IPS-15b (cell line): ENCODE data around the gene RABGGTA.
A peak's percentile ranks its signal among the peaks of the same experiment; 100 is the strongest.

Experiments used
- H3K27me3 ChIP-seq: one replicate; pipeline ENCODE4 v1.6.1; 2013; ENCODE audit warnings: low read length; ENCODE audit not compliant: control insufficient read depth, insufficient read depth
- H3K36me3 ChIP-seq: one replicate; pipeline ENCODE4 v1.6.1; 2013; ENCODE audit warnings: low read length; ENCODE audit not compliant: control insufficient read depth, insufficient read depth
- H3K4me1 ChIP-seq: one replicate; pipeline ENCODE4 v1.6.1; 2013; ENCODE audit warnings: mild to moderate bottlenecking, low read length; ENCODE audit not compliant: control insufficient read depth, insufficient read depth
- H3K4me3 ChIP-seq: one replicate; pipeline ENCODE4 v1.5.1; 2013; ENCODE audit warnings: low read depth, low read length
- H3K9ac ChIP-seq: one replicate; pipeline ENCODE4 v1.6.1; 2013; ENCODE audit warnings: low read depth, mild to moderate bottlenecking, low read length
- H3K9me3 ChIP-seq: one replicate; pipeline ENCODE4 v1.6.1; 2013; ENCODE audit warnings: mild to moderate bottlenecking, low read length; ENCODE audit not compliant: control insufficient read depth, insufficient read depth

RABGGTA gene, protein sequence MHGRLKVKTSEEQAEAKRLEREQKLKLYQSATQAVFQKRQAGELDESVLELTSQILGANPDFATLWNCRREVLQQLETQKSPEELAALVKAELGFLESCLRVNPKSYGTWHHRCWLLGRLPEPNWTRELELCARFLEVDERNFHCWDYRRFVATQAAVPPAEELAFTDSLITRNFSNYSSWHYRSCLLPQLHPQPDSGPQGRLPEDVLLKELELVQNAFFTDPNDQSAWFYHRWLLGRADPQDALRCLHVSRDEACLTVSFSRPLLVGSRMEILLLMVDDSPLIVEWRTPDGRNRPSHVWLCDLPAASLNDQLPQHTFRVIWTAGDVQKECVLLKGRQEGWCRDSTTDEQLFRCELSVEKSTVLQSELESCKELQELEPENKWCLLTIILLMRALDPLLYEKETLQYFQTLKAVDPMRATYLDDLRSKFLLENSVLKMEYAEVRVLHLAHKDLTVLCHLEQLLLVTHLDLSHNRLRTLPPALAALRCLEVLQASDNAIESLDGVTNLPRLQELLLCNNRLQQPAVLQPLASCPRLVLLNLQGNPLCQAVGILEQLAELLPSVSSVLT

DNA sequence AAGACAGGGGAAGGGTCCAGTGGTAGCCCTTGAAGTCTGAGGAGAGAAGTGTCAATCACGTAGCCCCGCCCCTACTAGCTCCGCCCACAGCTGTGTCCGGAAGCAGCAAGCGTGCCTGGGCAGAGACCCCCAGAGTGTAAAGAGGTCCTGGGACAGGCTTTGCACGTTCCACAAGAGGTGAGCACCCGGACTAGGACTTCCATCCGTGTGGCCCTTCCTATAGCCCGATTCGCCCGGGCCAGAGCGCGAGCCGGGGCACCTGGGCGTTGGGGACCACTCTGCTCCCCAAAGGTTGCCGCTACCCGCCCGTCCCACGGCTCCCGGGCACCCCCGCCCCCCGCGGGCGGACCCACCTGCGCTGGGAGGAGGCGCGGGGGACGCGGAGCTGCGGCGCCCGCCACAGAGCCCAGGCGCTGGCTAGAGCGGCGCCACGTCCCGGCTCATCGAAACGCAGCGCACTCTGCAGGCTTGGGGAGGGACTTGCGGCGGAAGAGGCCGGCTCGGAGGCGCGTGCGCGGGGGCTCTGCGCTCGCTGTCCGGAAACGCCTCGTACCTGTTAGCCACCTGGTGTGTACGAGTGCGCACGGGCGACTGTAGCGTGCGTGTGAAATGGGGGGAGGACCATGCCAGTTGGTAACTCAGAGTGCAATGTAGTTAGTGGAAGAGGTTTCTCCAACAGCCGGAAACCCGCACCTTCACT is at the start of gene RABGGTA:
RABGGTA (minus strand) TSS at position 464 of the 700 bp plus-strand sequence. CDS start 482 bp downstream, outside the sequence.
- H3K4me1 ChIP-seq, result peaks cover 3% of the 10 kb centered on the region
- no peaks in the 10 kb centered on the region for H3K27me3 ChIP-seq
- peaks cover 12% of the 10 kb centered on the region for H3K36me3 ChIP-seq
- H3K9me3 ChIP-seq, result no peaks in the 10 kb centered on the region
- H3K4me3 ChIP-seq, result peak within 1 kb of the TSS; percentile 73
- H3K9ac ChIP-seq, result peak within 1 kb of the TSS; percentile 90

GRCh38 chr14:24317141-24317928 is 45.9 kb upstream of the RABGGTA start:
- Histone ChIP-seq H3K9ac (no peak overlapping the region), H3K9me3 (no peaks in the 10 kb centered on the region), H3K27me3 (peaks cover 28% of the 10 kb centered on the region), H3K4me1 (no peaks in the 10 kb centered on the region), H3K36me3 (peaks cover 2% of the 10 kb centered on the region), H3K4me3 (no peak overlapping the region)

- H3K27me3 ChIP-seq, result peaks cover 28% of the 10 kb centered on the region
- H3K4me1 ChIP-seq, result no peaks in the 10 kb centered on the region
- no peak overlapping the region for H3K4me3 ChIP-seq
- H3K9me3 ChIP-seq, result no peaks in the 10 kb centered on the region
- no peak overlapping the region for H3K9ac ChIP-seq
- H3K36me3 ChIP-seq, result peaks cover 2% of the 10 kb centered on the region
Measured at GRCh38 chr14:24316597-24316950, 45.2 kb upstream of the RABGGTA start.

DNA sequence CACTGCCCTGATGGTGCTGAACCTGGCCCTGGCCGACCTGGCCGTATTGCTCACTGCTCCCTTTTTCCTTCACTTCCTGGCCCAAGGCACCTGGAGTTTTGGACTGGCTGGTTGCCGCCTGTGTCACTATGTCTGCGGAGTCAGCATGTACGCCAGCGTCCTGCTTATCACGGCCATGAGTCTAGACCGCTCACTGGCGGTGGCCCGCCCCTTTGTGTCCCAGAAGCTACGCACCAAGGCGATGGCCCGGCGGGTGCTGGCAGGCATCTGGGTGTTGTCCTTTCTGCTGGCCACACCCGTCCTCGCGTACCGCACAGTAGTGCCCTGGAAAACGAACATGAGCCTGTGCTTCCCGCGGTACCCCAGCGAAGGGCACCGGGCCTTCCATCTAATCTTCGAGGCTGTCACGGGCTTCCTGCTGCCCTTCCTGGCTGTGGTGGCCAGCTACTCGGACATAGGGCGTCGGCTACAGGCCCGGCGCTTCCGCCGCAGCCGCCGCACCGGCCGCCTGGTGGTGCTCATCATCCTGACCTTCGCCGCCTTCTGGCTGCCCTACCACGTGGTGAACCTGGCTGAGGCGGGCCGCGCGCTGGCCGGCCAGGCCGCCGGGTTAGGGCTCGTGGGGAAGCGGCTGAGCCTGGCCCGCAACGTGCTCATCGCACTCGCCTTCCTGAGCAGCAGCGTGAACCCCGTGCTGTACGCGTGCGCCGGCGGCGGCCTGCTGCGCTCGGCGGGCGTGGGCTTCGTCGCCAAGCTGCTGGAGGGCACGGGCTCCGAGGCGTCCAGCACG is 44.6 kb upstream of the RABGGTA start:
- no peaks in the 10 kb centered on the region for H3K4me1 ChIP-seq
- H3K9ac ChIP-seq, result no peak overlapping the region
- H3K36me3 ChIP-seq, result peaks cover 2% of the 10 kb centered on the region
- H3K9me3 ChIP-seq, result no peaks in the 10 kb centered on the region
- no peak overlapping the region for H3K4me3 ChIP-seq
- peaks cover 28% of the 10 kb centered on the region for H3K27me3 ChIP-seq

DNA sequence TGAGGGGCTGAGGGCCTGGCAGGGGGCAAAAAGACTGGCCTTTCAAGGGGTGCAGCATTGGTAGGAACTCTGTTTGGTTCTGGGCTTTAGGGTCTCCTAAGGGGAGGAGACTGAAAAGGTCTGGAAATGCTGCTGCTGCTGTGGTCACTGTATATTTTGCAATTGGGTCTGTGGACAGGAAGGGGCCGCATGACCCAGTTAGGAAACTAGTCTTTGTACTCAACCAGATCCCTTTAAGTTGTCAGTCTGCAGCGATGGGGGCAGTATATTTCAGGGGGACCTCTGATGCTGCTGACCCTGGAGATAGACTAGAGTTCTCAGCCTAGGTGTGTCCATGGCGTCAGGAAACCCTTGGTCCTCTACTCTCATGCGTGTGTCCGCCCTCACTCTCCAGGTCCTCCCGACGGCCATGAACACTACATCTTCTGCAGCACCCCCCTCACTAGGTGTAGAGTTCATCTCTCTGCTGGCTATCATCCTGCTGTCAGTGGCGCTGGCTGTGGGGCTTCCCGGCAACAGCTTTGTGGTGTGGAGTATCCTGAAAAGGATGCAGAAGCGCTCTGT is 43.9 kb upstream of the RABGGTA start:
- no peak overlapping the region for H3K4me3 ChIP-seq
- H3K4me1 ChIP-seq, result no peaks in the 10 kb centered on the region
- H3K9me3 ChIP-seq, result no peaks in the 10 kb centered on the region
- H3K9ac ChIP-seq, result no peak overlapping the region
- H3K36me3 ChIP-seq, result peaks cover 8% of the 10 kb centered on the region
- peaks cover 28% of the 10 kb centered on the region for H3K27me3 ChIP-seq

DNA sequence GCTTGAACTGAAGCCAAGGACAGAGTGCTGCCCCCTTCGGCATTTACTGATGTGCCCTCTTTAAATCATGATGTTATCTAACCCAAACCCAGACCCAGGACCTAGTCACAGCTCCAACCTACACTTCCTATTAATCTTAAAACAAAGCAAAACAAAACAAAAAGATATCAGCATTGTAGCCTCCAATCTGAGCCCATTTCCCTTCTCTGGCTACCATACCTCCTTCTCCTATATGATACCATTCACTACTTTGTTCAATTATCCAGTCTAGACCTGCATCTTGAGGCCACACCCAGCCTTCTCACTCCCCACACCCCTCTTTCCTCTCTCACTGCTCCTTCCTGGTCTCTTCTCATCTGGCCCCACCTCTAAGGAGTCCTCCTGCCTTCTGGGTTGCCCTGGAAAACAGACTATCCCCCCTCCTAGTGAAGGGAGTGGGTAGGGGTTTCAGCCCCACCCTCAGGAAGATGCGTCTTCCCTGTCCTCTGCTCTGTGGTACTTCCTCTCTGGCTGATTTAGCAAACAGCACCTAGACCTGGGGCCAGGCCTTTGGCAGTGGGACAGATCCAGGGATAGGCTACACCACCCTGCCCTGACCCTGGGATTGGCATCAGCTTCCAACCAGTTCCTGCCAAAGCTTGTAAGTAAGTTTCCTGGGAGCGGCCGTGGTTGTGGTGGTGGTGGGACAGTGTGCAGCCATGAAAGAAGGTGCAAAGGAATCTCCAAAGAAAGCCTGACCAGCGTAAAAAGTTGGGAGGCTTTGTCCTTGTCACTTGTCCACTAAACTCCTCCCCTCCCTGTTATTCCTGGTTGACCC is 43.2 kb upstream of the RABGGTA start:
- Histone ChIP-seq H3K4me1 (no peaks in the 10 kb centered on the region), H3K27me3 (peaks cover 25% of the 10 kb centered on the region), H3K36me3 (peaks cover 10% of the 10 kb centered on the region), H3K4me3 (no peak overlapping the region), H3K9ac (no peak overlapping the region), H3K9me3 (no peaks in the 10 kb centered on the region)

- Histone ChIP-seq H3K4me1 (no peaks in the 10 kb centered on the region), H3K27me3 (peaks cover 21% of the 10 kb centered on the region), H3K4me3 (no peak overlapping the region), H3K9ac (no peak overlapping the region), H3K36me3 (peaks cover 10% of the 10 kb centered on the region), H3K9me3 (no peaks in the 10 kb centered on the region)
Measured at GRCh38 chr14:24313913-24314312, 42.5 kb upstream of the RABGGTA start.

DNA sequence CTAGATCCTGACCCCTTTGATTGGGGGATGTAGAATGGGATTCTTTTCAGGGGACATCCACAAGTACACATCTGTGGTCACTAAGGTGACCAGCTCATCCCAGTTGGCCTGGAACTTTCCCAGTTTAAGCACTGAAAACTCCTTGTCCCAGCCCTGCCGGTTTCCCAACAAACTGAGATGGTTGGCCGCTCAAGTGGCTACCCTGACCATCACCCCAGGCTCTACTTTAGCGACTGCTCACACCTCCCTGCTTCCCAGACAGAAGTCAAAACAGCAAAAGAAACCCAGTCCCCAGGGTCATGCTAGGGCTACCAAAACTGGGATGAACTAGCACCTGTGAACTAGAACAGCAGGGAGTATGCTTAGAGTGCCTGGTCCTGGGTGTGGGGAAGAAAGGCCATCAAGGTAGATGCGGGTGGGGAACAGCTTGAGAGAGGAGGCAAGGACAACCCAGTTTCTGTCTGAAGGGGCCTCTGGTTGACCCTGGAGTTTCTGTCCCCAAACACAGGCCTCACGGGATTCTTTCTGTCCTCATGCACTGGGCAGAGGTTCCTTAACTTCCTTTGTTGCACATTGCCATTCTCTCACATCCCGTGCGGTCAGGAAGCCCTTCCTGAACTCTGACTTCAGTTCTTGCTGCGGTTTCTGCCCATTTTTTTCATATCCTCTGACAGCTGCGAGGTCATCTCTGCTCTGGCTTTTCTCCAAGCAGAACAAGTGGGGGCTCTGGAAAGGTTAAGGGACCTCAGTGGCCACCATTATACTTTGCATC is 41.5 kb upstream of the RABGGTA start:
- H3K27me3 ChIP-seq, result peaks cover 12% of the 10 kb centered on the region
- no peaks in the 10 kb centered on the region for H3K4me1 ChIP-seq
- H3K4me3 ChIP-seq, result no peak overlapping the region
- no peak overlapping the region for H3K9ac ChIP-seq
- peaks cover 8% of the 10 kb centered on the region for H3K36me3 ChIP-seq
- no peaks in the 10 kb centered on the region for H3K9me3 ChIP-seq

DNA sequence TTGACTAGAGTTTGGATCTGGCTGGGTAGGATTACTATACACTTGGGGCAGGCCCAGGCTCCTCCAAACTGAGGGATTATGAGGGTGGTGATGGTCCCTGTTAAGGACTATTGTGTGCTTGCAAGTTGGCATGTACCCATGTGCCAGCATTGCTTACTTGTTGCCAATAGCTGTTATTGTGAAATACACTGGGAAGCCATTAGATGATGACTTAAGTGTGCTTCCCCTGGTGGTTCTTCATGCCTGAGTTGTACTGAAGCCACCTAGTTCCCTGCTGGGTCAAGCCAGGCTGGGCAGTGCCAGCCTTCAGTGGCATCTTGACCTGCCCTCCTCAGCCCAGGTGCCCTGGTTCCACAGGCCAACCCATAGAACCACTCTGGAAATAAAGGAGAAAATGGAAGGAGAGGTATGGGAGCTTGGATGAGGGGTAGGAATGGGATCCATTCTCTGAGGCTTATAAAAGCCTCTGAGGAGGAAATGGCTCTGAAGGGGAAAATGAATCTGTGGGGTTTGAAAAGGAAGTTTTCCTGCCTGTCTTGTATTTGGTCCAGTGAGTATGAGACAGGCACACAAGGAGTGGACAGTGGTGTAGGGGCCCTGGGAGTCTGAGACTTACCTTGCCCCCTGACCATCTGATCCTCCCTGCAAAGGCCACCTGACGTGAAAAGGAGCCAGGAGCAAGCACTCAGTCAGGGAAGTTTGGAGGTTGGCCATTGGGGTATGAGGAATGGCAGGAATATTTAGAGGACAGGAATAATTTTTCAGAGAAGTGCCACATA is 40.6 kb upstream of the RABGGTA start:
- peaks cover 7% of the 10 kb centered on the region for H3K36me3 ChIP-seq
- no peaks in the 10 kb centered on the region for H3K4me1 ChIP-seq
- H3K9me3 ChIP-seq, result no peaks in the 10 kb centered on the region
- peaks cover 3% of the 10 kb centered on the region for H3K27me3 ChIP-seq
- H3K9ac ChIP-seq, result no peak overlapping the region
- H3K4me3 ChIP-seq, result no peak overlapping the region
